ENCODE measurements around the gene CDH23. TPM values are rescaled to one million over a fixed set of nuclear protein-coding genes. Genes with fewer than 3 reads are reported as not detected.

The CDH23 gene
- total RNA-seq, 1 experiment from 2014 or later, result 2.1 TPM

DNA sequence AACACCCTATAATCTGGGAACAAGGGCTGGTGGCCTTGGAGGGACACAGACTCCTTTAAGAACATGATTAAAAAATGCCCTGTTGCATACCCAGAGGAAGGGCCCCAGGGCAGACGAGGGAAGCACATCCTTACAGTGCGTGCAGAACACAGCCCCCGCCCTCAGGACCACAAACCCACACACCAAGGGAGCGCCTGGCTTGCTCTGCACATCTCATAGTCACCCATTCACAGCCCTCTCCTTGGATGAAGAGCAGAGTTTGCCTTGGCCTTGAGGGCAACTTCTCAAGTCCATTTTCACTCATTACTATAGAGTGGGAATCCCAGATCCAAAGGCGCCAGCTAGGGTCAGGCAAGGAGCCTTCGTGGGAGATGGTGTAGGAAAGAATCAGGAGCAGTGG is 382.9 kb downstream of the CDH23 start:
- Histone ChIP-seq H3K36me3 (ENCODE audit: insufficient read depth, low read length) (no peaks in the 10 kb centered on the region), H2AFZ (ENCODE audit: low read length) (no peak overlapping the region), H3K9me2 (replicated peaks; ENCODE audit: insufficient read depth, low read length) (no peaks in the 10 kb centered on the region), H3K4me2 (ENCODE audit: low read depth, low read length, poor library complexity, severe bottlenecking) (no peak overlapping the region), H4K20me1 (ENCODE audit: insufficient read depth, low read depth, low read length) (0 out of 2 replicates have a peak, but pooled peaks cover 5% of the 10 kb centered on the region), H3K4me3 (ENCODE audit: low read length) (no peak overlapping the region), H3K4me1 (ENCODE audit: low read length) (peaks cover 19% of the 10 kb centered on the region), H3K27ac (ENCODE audit: low read length) (no peak overlapping the region), H3K27me3 (ENCODE audit: low read length) (no peaks in the 10 kb centered on the region), H3K9ac (ENCODE audit: low read length) (no peak overlapping the region), H3K79me2 (ENCODE audit: low read length) (no peaks in the 10 kb centered on the region), H3K9me3 (ENCODE audit: low read length) (no peaks in the 10 kb centered on the region; the same call in 1 of the 2 replicates)
- no peak for DNase-seq

DNA sequence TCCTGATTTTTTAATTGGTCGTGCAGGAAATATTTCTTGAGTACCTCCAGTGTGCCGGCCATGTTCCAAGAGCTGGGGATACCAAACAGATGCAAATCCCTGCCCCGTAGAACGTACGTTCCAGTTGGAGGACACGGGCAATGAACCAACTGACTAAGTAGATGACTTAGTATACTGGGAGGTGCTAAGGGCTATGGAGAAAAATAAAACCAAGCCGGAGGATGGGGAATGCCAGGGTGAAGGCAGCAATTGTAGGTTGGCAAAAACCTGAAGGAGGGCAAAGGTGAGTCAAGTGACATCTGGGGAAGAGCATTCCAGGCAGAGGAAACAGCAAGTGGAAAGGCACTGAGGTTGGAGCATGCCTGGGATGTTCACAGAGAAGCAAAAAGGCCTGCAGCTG is 383.4 kb downstream of the CDH23 start:
- Histone ChIP-seq H3K4me1 (ENCODE audit: low read length) (peaks cover 15% of the 10 kb centered on the region), H3K9ac (ENCODE audit: low read length) (no peak overlapping the region), H2AFZ (ENCODE audit: low read length) (no peak overlapping the region), H3K27me3 (ENCODE audit: low read length) (no peaks in the 10 kb centered on the region), H3K79me2 (ENCODE audit: low read length) (no peaks in the 10 kb centered on the region), H3K36me3 (ENCODE audit: insufficient read depth, low read length) (no peaks in the 10 kb centered on the region), H3K27ac (ENCODE audit: low read length) (no peak overlapping the region), H3K9me2 (replicated peaks; ENCODE audit: insufficient read depth, low read length) (no peaks in the 10 kb centered on the region), H3K4me2 (ENCODE audit: low read depth, low read length, poor library complexity, severe bottlenecking) (no peak overlapping the region), H3K9me3 (ENCODE audit: low read length) (no peaks in the 10 kb centered on the region; the same call in 1 of the 2 replicates), H4K20me1 (ENCODE audit: insufficient read depth, low read depth, low read length) (0 out of 2 replicates have a peak, but pooled peaks cover 5% of the 10 kb centered on the region), H3K4me3 (ENCODE audit: low read length) (no peak overlapping the region)
- DNase-seq, result no peak

DNA sequence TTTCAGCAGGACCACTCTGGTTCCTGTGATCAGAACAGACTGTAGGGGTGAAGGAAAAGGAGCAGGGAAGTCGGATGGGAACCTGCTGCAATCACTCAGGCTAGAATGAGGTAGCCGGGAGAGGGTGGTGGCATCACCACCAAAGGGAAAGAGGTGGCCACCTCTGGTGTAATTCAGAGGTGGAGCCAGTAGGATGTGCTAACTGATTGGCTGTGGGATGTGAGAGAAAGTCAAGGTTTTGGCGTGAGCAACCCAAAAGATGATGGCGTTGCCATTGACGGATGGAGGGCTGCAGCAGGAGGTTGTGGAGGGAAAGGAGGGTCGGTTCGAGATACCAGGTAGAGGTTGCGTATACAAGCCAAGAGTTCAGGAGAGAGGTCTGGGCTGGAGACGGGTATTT is 384.0 kb downstream of the CDH23 start:
- Histone ChIP-seq H3K27ac (ENCODE audit: low read length) (no peak overlapping the region), H3K9me2 (replicated peaks; ENCODE audit: insufficient read depth, low read length) (no peaks in the 10 kb centered on the region), H3K4me2 (ENCODE audit: low read depth, low read length, poor library complexity, severe bottlenecking) (no peak overlapping the region), H3K27me3 (ENCODE audit: low read length) (no peaks in the 10 kb centered on the region), H3K4me3 (ENCODE audit: low read length) (no peak overlapping the region), H4K20me1 (ENCODE audit: insufficient read depth, low read depth, low read length) (0 out of 2 replicates have a peak, but pooled peaks cover 5% of the 10 kb centered on the region), H3K9me3 (ENCODE audit: low read length) (no peaks in the 10 kb centered on the region; the same call in 1 of the 2 replicates), H2AFZ (ENCODE audit: low read length) (no peak overlapping the region), H3K79me2 (ENCODE audit: low read length) (no peaks in the 10 kb centered on the region), H3K9ac (ENCODE audit: low read length) (no peak overlapping the region), H3K36me3 (ENCODE audit: insufficient read depth, low read length) (no peaks in the 10 kb centered on the region), H3K4me1 (ENCODE audit: low read length) (peaks cover 9% of the 10 kb centered on the region)
- peak; percentile 72 for DNase-seq

DNA sequence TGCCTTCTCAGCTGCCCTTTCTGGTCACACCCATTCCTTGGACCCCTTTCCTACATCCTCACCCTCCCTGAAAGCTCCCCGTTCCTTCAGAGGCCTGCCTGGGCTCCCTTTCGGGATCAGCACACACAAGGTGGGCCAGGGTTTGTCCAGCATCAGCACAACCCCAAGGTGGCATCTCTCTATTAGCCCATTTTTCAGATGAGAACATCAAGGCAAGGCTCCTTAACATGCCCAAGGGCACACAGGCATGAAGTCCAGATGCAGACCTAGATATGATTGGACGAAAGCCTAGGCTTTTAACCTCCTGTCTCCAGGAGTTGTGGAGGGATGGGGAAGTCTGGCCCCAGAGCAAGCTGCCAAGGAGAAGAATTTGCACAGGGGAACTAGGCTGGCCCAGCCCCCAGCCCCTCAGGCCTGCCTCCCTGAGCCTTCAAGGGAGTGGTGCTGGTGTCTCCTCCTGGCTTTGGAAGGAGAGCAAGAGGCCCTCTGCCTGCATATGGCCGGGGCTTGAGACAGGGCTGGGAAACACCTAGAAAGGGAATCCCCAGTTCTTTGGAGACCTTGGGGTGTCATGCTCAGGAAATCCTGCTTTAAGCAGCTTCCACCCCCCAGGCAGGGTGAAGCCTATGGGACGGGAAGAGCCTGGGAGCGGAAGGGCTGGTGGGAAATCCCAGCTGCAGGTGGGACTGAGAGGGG is 385.6 kb downstream of the CDH23 start:
- H3K27me3 ChIP-seq (ENCODE audit: low read length), result no peaks in the 10 kb centered on the region
- H3K9ac ChIP-seq (ENCODE audit: low read length), result no peak overlapping the region
- H3K4me3 ChIP-seq (ENCODE audit: low read length), result no peak overlapping the region
- no peak overlapping the region for H3K27ac ChIP-seq (ENCODE audit: low read length)
- H3K4me2 ChIP-seq (ENCODE audit: low read depth, low read length, poor library complexity, severe bottlenecking), result no peak overlapping the region
- no peaks in the 10 kb centered on the region; the same call in 1 of the 2 replicates for H3K9me3 ChIP-seq (ENCODE audit: low read length)
- no peak overlapping the region for H2AFZ ChIP-seq (ENCODE audit: low read length)
- no peak for DNase-seq
- no peaks in the 10 kb centered on the region for H3K9me2 ChIP-seq (replicated peaks; ENCODE audit: insufficient read depth, low read length)
- H3K79me2 ChIP-seq (ENCODE audit: low read length), result no peaks in the 10 kb centered on the region
- 0 out of 2 replicates have a peak, but pooled peaks cover 5% of the 10 kb centered on the region for H4K20me1 ChIP-seq (ENCODE audit: insufficient read depth, low read depth, low read length)
- H3K36me3 ChIP-seq (ENCODE audit: insufficient read depth, low read length), result no peaks in the 10 kb centered on the region
- no peaks in the 10 kb centered on the region for H3K4me1 ChIP-seq (ENCODE audit: low read length)

GRCh38 chr10:71782917-71783490 is 386.3 kb downstream of the CDH23 start:
- no peak overlapping the region for H3K4me2 ChIP-seq (ENCODE audit: low read depth, low read length, poor library complexity, severe bottlenecking)
- no peaks in the 10 kb centered on the region for H3K9me3 ChIP-seq (ENCODE audit: low read length)
- no peak overlapping the region for H2AFZ ChIP-seq (ENCODE audit: low read length)
- no peak overlapping the region for H3K27ac ChIP-seq (ENCODE audit: low read length)
- 0 out of 2 replicates have a peak, but pooled peaks cover 5% of the 10 kb centered on the region for H4K20me1 ChIP-seq (ENCODE audit: insufficient read depth, low read depth, low read length)
- no peaks in the 10 kb centered on the region for H3K27me3 ChIP-seq (ENCODE audit: low read length)
- no peak overlapping the region for H3K9ac ChIP-seq (ENCODE audit: low read length)
- H3K9me2 ChIP-seq (replicated peaks; ENCODE audit: insufficient read depth, low read length), result no peaks in the 10 kb centered on the region
- no peaks in the 10 kb centered on the region for H3K4me1 ChIP-seq (ENCODE audit: low read length)
- no peak overlapping the region for H3K4me3 ChIP-seq (ENCODE audit: low read length)
- H3K79me2 ChIP-seq (ENCODE audit: low read length), result no peaks in the 10 kb centered on the region
- H3K36me3 ChIP-seq (ENCODE audit: insufficient read depth, low read length), result no peaks in the 10 kb centered on the region
- no peak for DNase-seq

GRCh38 chr10:71783917-71784678 is 387.4 kb downstream of the CDH23 start:
- H3K4me1 ChIP-seq (ENCODE audit: low read length), result no peaks in the 10 kb centered on the region
- no peaks in the 10 kb centered on the region for H3K27me3 ChIP-seq (ENCODE audit: low read length)
- H3K9me2 ChIP-seq (replicated peaks; ENCODE audit: insufficient read depth, low read length), result no peaks in the 10 kb centered on the region
- no peak overlapping the region for H3K4me2 ChIP-seq (ENCODE audit: low read depth, low read length, poor library complexity, severe bottlenecking)
- no peaks in the 10 kb centered on the region for H3K9me3 ChIP-seq (ENCODE audit: low read length)
- no peak overlapping the region for H2AFZ ChIP-seq (ENCODE audit: low read length)
- no peaks in the 10 kb centered on the region for H3K79me2 ChIP-seq (ENCODE audit: low read length)
- no peak for DNase-seq
- H3K4me3 ChIP-seq (ENCODE audit: low read length), result no peak overlapping the region
- H4K20me1 ChIP-seq (ENCODE audit: insufficient read depth, low read depth, low read length), result 0 out of 2 replicates have a peak, but pooled peaks cover 5% of the 10 kb centered on the region
- H3K9ac ChIP-seq (ENCODE audit: low read length), result no peak overlapping the region
- no peaks in the 10 kb centered on the region for H3K36me3 ChIP-seq (ENCODE audit: insufficient read depth, low read length)
- no peak overlapping the region for H3K27ac ChIP-seq (ENCODE audit: low read length)

DNA sequence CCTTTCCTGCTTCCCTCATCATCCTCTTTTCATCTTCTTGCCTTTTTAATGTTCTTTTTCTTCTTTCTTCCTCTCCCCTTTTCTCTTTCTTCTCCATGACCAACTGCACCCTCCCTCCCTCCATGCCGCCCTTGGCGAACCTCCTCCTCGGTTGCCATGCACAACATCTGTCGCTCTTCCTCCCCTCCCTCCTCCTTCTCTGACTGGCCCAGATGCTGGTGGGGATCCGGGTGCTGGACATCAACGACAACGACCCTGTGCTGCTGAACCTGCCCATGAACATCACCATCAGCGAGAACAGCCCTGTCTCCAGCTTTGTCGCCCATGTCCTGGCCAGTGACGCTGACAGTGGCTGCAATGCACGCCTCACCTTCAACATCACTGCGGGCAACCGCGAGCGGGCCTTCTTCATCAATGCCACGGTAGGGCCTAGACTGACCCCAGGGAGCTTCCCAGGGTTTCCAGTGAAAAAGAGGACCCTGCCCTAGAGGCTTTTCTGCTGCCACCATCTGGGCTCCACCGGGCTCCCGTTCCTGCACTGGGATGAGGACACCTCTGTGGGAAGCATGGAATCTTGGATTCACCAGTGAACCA is 388.1 kb downstream of the CDH23 start:
- no peak for DNase-seq
- H3K27ac ChIP-seq (ENCODE audit: low read length), result no peak overlapping the region

DNA sequence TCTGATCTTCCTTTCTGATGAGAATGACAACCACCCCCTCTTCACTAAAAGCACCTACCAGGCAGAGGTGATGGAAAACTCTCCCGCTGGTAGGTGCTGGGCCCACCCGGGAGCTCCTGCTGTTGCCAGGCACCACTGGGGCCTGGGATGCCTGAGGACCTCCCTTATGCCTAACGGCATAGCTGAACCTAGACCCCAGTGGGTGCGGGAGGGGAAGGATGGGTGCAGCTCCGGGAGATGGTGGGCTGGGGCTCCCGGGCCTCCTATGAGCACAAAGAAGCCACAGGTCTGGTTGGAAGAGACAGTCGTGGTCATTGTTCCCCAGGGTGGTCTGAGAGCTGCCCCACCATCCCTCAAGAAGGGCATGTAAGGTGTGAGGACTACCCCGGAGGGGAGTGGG is 392.2 kb downstream of the CDH23 start:
- Histone ChIP-seq H3K9ac (ENCODE audit: low read length) (no peak overlapping the region), H3K9me2 (replicated peaks; ENCODE audit: insufficient read depth, low read length) (no peaks in the 10 kb centered on the region), H2AFZ (ENCODE audit: low read length) (no peak overlapping the region), H3K27me3 (ENCODE audit: low read length) (no peaks in the 10 kb centered on the region), H3K9me3 (ENCODE audit: low read length) (no peaks in the 10 kb centered on the region), H3K27ac (ENCODE audit: low read length) (no peak overlapping the region), H3K4me2 (ENCODE audit: low read depth, low read length, poor library complexity, severe bottlenecking) (no peak overlapping the region), H4K20me1 (ENCODE audit: insufficient read depth, low read depth, low read length) (no peaks in the 10 kb centered on the region), H3K36me3 (ENCODE audit: insufficient read depth, low read length) (no peaks in the 10 kb centered on the region), H3K4me3 (ENCODE audit: low read length) (no peak overlapping the region), H3K4me1 (ENCODE audit: low read length) (no peaks in the 10 kb centered on the region), H3K79me2 (ENCODE audit: low read length) (no peaks in the 10 kb centered on the region)
- no peak for DNase-seq

More for the DNA sequence above, 388.1 kb downstream of the CDH23 start:
- Histone ChIP-seq H3K9me2 (replicated peaks; ENCODE audit: insufficient read depth, low read length) (no peaks in the 10 kb centered on the region), H3K4me2 (ENCODE audit: low read depth, low read length, poor library complexity, severe bottlenecking) (no peak overlapping the region), H3K36me3 (ENCODE audit: insufficient read depth, low read length) (no peaks in the 10 kb centered on the region), H3K9ac (ENCODE audit: low read length) (no peak overlapping the region), H2AFZ (ENCODE audit: low read length) (no peak overlapping the region), H4K20me1 (ENCODE audit: insufficient read depth, low read depth, low read length) (0 out of 2 replicates have a peak, but pooled peaks cover 5% of the 10 kb centered on the region), H3K79me2 (ENCODE audit: low read length) (no peaks in the 10 kb centered on the region), H3K9me3 (ENCODE audit: low read length) (no peaks in the 10 kb centered on the region), H3K27me3 (ENCODE audit: low read length) (no peaks in the 10 kb centered on the region), H3K4me1 (ENCODE audit: low read length) (no peaks in the 10 kb centered on the region), H3K4me3 (ENCODE audit: low read length) (no peak overlapping the region)

Measured in Karpas-422 (cell line).